ACC112 (cell line): ENCODE measurements around the gene DENND4A.

Experiments used
- H2AFZ ChIP-seq: fragments of 200-600 bp; sonication (generic); one replicate; pipeline ENCODE4 v1.6.0; 2017; ENCODE audit warnings: antibody characterized with exemption, low read length; ENCODE audit not compliant: unreplicated experiment
- H3K27ac ChIP-seq: fragments of 200-600 bp; sonication (generic); 2 replicates; pipeline ENCODE4 v1.5.1; 2014; ENCODE audit warnings: low read depth, mild to moderate bottlenecking, antibody characterized with exemption, low read length, moderate library complexity
- H3K27me3 ChIP-seq: fragments of 200-600 bp; sonication (generic); 2 replicates; pipeline ENCODE4 v1.6.1; 2014; ENCODE audit warnings: mild to moderate bottlenecking, antibody characterized with exemption, low read length, moderate library complexity, mixed read lengths; ENCODE audit not compliant: insufficient read depth
- H3K36me3 ChIP-seq: fragments of 200-600 bp; sonication (generic); 2 replicates; pipeline ENCODE4 v1.6.1; 2016; ENCODE audit warnings: mild to moderate bottlenecking, antibody characterized with exemption, low read length, moderate library complexity, mixed read lengths; ENCODE audit not compliant: insufficient read depth
- H3K4me1 ChIP-seq: fragments of 200-600 bp; sonication (generic); one replicate; pipeline ENCODE4 v1.6.1; 2016; ENCODE audit warnings: low read length, mixed read lengths; ENCODE audit not compliant: insufficient read depth, unreplicated experiment, control insufficient read depth
- H3K4me3 ChIP-seq: fragments of 200-600 bp; sonication (generic); 2 replicates; pipeline ENCODE4 v1.5.1; 2014; ENCODE audit warnings: mild to moderate bottlenecking, low read depth, low read length
- H3K79me2 ChIP-seq: fragments of 200-600 bp; sonication (generic); one replicate; pipeline ENCODE4 v1.6.0; 2016; ENCODE audit warnings: low read length; ENCODE audit not compliant: control insufficient read depth, unreplicated experiment, insufficient read depth

The DENND4A gene

DNA sequence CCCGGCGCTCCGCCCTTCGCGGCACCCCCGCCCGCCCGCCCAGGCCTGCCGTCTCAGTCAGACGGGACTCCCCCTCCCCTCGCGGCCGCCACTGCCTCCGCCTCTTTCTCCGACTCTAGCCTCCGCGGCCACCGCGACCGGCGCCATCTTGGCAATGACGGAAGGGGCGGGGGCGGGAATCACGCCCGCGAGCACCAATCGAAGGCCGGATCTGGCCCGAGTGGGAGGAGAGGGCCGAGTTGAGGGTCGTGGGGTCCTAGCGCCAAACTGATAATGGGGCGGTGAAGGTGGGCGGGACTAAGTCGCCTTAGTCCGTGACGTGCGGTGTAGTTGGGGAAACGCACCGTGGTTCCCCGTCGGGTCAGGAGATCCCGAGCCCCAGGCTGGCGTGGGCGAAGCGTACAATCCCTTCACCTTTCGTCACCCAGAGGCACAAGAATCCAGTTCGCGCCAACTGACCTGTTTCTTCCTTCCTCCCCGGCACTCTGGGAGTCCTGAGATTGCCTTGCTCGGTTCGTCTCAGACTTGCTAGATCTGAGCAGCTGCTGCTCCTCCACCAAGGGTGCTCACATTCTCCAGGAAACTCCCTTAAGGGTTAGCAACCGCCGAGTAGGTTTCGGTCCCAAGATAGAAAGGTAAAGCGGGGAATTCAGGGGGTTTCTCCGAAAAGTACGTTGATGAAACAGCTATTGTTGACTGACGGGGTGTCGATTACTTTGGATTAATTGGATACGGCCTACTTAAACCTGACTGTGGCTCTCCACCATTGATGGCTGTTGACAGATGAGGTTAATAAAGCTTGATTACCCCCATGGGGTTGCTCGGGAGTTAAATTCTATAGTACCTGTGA lies at the start of gene DENND4A:
Gene DENND4A, minus strand, starts transcription at position 156 of the 850 bp plus-strand sequence. CDS start 35,843 bp downstream, outside the sequence.
- peak within 1 kb of the TSS; percentile 98 for H3K4me3 ChIP-seq
- H3K27ac ChIP-seq, result peak within 1 kb of the TSS; percentile 87
- H3K36me3 ChIP-seq, result no peaks in the 10 kb centered on the region
- H2AFZ ChIP-seq, result peak within 1 kb of the TSS; percentile 94
- H3K79me2 ChIP-seq, result peaks cover 35% of the 10 kb centered on the region
- no peaks in the 10 kb centered on the region for H3K27me3 ChIP-seq
- peaks cover 34% of the 10 kb centered on the region for H3K4me1 ChIP-seq

DNA sequence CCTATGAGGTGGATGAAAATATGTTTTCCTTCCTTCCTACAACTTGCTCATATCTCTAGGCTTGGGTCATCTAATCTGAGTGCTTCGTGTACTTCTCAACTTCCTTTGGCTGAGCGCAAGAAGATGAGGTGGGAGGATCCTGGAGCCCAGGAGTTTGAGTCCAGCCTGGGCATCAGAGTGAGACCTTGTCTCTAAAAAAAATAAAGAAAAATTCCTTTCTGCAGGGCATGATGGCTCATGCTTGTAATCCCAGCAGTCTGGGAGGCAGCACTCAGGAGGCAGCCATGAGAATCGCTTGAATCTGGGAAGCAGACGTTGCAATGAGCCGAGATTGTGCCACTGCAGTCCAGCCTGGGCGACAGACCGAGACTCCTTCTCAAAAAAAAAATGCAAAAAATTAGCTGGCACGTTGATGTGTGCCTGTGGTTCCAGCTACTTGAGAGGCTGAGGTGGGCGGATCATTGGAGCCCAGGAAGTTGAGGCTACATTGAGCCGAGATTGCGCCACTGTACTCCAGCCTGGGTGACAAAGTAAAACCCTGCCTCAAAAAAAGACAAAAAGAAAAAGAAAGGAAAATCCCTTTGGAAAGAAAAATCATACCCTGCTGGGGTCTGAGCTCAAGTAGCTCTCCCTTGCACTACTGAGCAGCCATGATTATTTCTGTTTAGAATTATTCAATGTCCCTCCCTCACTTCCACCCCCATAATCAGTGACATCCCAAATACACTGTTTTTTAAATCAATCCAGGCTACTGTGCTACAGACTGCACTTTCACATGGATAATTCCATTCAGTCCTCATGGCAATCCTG lies 49.2 kb upstream of the DENND4A start:
- Histone ChIP-seq H3K27me3 (no peaks in the 10 kb centered on the region), H2AFZ (peak overlapping the region; percentile 96), H3K27ac (peak overlapping the region; percentile 0; the same call in 1 of the 2 replicates), H3K79me2 (no peaks in the 10 kb centered on the region), H3K4me1 (peaks cover 11% of the 10 kb centered on the region), H3K36me3 (no peaks in the 10 kb centered on the region), H3K4me3 (peak overlapping the region; percentile 11; the same call in 1 of the 2 replicates)

GRCh38 chr15:65839985-65840384 lies 47.9 kb upstream of the DENND4A start:
- H3K27me3 ChIP-seq, result no peaks in the 10 kb centered on the region
- H3K4me1 ChIP-seq, result peaks cover 11% of the 10 kb centered on the region
- no peak overlapping the region for H3K27ac ChIP-seq

GRCh38 chr15:65839354-65839901 lies 47.3 kb upstream of the DENND4A start:
- Histone ChIP-seq H3K27me3 (no peaks in the 10 kb centered on the region), H3K4me1 (peaks cover 12% of the 10 kb centered on the region), H3K79me2 (no peaks in the 10 kb centered on the region), H3K27ac (no peak overlapping the region), H2AFZ (no peak overlapping the region), H3K4me3 (no peak overlapping the region), H3K36me3 (no peaks in the 10 kb centered on the region)

More at GRCh38 chr15:65839985-65840384, 47.9 kb upstream of the DENND4A start:
- H3K36me3 ChIP-seq, result no peaks in the 10 kb centered on the region
- no peak overlapping the region for H2AFZ ChIP-seq
- no peaks in the 10 kb centered on the region for H3K79me2 ChIP-seq
- H3K4me3 ChIP-seq, result no peak overlapping the region

- H3K4me3 ChIP-seq, result no peak overlapping the region
- no peaks in the 10 kb centered on the region for H3K36me3 ChIP-seq
- peaks cover 30% of the 10 kb centered on the region for H3K4me1 ChIP-seq
- no peaks in the 10 kb centered on the region for H3K27me3 ChIP-seq
- no peak overlapping the region for H3K27ac ChIP-seq
- H3K79me2 ChIP-seq, result no peaks in the 10 kb centered on the region
- H2AFZ ChIP-seq, result no peak overlapping the region
These were observed 45.5 kb upstream of the DENND4A start for GRCh38 chr15:65837301-65838294.

GRCh38 chr15:65836665-65837064 lies 44.6 kb upstream of the DENND4A start:
- Histone ChIP-seq H3K27me3 (no peaks in the 10 kb centered on the region), H3K4me3 (no peak overlapping the region), H3K36me3 (no peaks in the 10 kb centered on the region), H3K79me2 (no peaks in the 10 kb centered on the region), H3K4me1 (peaks cover 31% of the 10 kb centered on the region), H2AFZ (no peak overlapping the region), H3K27ac (no peak overlapping the region)

DNA sequence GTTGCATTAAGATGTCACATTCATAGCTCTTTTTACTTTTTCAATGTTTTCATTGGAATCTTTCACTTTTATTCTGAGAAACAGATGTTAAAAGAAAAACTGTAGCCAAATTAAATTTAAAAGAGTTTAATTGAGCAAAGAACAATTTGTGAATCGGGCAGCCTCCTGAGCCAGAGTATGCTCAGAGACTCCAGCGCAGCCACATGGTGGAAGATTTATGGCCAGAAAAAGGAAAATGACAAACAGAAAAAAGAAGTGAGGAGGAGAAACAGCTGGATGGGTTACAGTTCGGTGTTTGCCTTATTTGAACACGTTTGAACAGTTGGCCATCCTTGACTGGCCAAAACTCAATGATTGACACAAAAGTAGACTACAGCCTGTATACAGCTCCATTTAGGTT lies 43.4 kb upstream of the DENND4A start:
- Histone ChIP-seq H3K4me1 (peaks cover 23% of the 10 kb centered on the region), H3K27ac (no peak overlapping the region), H3K79me2 (no peaks in the 10 kb centered on the region), H3K36me3 (no peaks in the 10 kb centered on the region), H2AFZ (no peak overlapping the region), H3K27me3 (no peaks in the 10 kb centered on the region), H3K4me3 (no peak overlapping the region)

- H3K27ac ChIP-seq, result no peak overlapping the region
- no peaks in the 10 kb centered on the region for H3K79me2 ChIP-seq
- no peaks in the 10 kb centered on the region for H3K27me3 ChIP-seq
- H3K36me3 ChIP-seq, result no peaks in the 10 kb centered on the region
- H2AFZ ChIP-seq, result no peak overlapping the region
- no peak overlapping the region for H3K4me3 ChIP-seq
- H3K4me1 ChIP-seq, result peaks cover 23% of the 10 kb centered on the region
These were observed 42.6 kb upstream of the DENND4A start for GRCh38 chr15:65834603-65835282.

- no peaks in the 10 kb centered on the region for H3K79me2 ChIP-seq
- no peaks in the 10 kb centered on the region for H3K27me3 ChIP-seq
- H3K36me3 ChIP-seq, result no peaks in the 10 kb centered on the region
- peak overlapping the region; percentile 50 for H3K4me3 ChIP-seq
- peak overlapping the region; percentile 89 for H3K27ac ChIP-seq
- peaks cover 23% of the 10 kb centered on the region for H3K4me1 ChIP-seq
- peak overlapping the region; percentile 90 for H2AFZ ChIP-seq
These were observed 41.6 kb upstream of the DENND4A start for GRCh38 chr15:65833501-65834205.
